HUES64 (cell line): Measurements from ENCODE around the gene HOXC10.
A peak's percentile ranks its signal among the peaks of the same experiment; 100 is the strongest.

Source experiments
- H3K27ac ChIP-seq: 2 replicates; pipeline ENCODE4 v1.7.0; 2013; ENCODE audit warnings: low read depth, low read length, inconsistent platforms
- H3K27me3 ChIP-seq: 2 replicates; pipeline ENCODE4 v1.6.1; 2013; ENCODE audit warnings: mild to moderate bottlenecking, low read length; ENCODE audit not compliant: insufficient read depth
- H3K36me3 ChIP-seq: 2 replicates; pipeline ENCODE4 v1.6.1; 2013; ENCODE audit warnings: mild to moderate bottlenecking, low read length; ENCODE audit not compliant: insufficient read depth
- H3K4me1 ChIP-seq: 2 replicates; pipeline ENCODE4 v1.6.1; 2013; ENCODE audit warnings: mild to moderate bottlenecking, low read length, moderate library complexity; ENCODE audit not compliant: insufficient read depth
- H3K4me3 ChIP-seq: 2 replicates; pipeline ENCODE4 v1.5.1; 2013; ENCODE audit warnings: mild to moderate bottlenecking, low read length, moderate library complexity
- H3K9ac ChIP-seq: 2 replicates; pipeline ENCODE4 v1.6.1; 2013; ENCODE audit warnings: mild to moderate bottlenecking, low read depth, low read length
- H3K9me3 ChIP-seq: 2 replicates; pipeline ENCODE4 v1.6.1; 2013; ENCODE audit warnings: low read depth, low read length; ENCODE audit not compliant: insufficient read depth
- WGBS: fragments of 150-250, 120-280 bp; methylation state at CpG from one replicate; pipeline ENCODE4 v1.1.7; 2013; ENCODE audit warnings: missing lambda C conversion rate; 5-methylcytosine and 5-hydroxymethylcytosine counted together

Gene HOXC10

DNA sequence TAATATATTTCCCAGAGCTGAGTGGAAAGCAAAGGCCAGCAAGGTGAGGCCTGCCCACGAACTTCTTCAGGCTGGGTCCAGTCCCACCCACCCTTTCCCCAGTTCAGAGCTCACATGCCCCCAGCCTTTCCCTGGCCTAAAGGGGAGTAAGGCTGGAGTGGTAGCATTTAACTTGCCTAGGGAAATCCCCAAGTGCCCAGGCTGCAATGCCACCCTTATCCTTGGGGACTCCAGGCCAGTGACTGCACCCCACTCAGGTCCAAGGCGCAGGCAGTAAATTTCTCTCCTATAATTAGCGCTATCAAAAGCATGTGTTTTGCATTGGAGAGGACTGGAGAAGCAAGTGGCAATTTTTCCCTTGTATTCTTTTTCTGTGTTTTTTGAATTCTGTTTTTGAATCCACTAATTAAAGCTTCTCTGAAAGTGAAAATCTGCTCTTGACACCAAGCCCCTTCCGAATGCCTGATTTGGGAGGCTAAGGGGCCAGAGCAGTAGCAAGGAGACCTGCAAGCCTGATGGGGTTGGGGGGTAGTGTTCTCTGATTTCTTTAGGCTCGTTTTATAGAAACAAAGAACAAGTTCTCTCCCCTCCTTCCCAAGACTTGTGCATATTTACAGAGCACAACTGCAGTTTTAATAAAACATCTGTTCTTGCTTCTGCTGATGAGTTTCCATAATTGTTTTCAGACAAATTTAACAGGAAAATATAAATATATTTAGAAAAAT, 39.8 kb downstream of the HOXC10 start:
- peaks cover 100% of the 10 kb centered on the region for H3K27me3 ChIP-seq
- H3K27ac ChIP-seq: no peak overlapping the region
- no peaks in the 10 kb centered on the region for H3K9me3 ChIP-seq
- H3K36me3 ChIP-seq: no peaks in the 10 kb centered on the region
- H3K4me1 ChIP-seq: peaks cover 6% of the 10 kb centered on the region; the same call in 1 of the 2 replicates
- H3K4me3 ChIP-seq: no peak overlapping the region
- no peak overlapping the region for H3K9ac ChIP-seq
- WGBS: 23% methylated on average over 5 of the region's 5 CpGs

DNA sequence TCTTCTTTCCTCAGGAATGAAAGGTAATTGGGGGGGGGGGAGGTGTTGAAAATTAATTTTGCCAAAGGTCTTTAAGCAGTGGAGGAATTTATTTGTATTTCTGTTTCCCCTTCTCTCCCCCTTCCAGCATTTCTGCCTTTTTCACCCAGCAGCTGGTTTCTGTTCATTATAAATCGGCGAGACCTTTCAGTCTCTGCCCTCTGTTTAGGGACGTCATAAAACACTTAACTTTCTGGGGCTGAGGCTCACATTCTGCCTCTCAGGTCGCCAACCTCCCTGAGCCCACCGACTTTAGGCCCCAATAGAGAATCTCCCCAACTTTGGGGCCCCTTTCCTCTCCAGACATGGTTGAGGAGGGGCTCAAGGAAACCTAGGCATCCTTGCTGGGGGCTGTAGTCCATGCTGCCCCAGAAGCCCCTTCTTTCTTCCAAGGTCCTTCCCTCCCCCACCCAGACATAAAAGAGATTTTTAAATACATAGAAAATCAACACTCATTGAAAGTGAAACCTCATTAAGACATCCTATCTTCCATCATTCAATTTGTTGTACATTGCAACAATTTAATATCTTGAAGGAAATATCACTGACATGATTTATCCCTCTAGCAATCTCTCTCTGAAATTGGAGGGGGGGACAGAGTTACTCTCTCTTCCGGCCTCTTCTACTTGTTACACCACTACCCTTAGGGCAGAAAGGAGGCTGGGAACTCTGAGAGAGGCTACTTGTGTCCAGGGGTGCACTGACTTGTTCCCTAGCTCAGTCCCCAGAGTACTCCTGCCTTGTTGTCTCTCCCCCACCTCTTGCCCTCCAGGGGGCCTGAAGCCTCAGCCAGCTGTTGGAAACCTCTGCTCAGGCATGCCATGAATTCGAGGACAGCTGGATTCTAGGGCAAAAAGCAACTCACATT, 40.8 kb downstream of the HOXC10 start:
- no peak overlapping the region for H3K9ac ChIP-seq
- WGBS: 16% methylated on average over 7 of the region's 7 CpGs
- no peak overlapping the region for H3K4me3 ChIP-seq
- no peaks in the 10 kb centered on the region for H3K9me3 ChIP-seq
- H3K27me3 ChIP-seq: peaks cover 100% of the 10 kb centered on the region
- no peak overlapping the region for H3K27ac ChIP-seq
- no peaks in the 10 kb centered on the region for H3K36me3 ChIP-seq
- H3K4me1 ChIP-seq: peaks cover 3% of the 10 kb centered on the region; the same call in 1 of the 2 replicates

DNA sequence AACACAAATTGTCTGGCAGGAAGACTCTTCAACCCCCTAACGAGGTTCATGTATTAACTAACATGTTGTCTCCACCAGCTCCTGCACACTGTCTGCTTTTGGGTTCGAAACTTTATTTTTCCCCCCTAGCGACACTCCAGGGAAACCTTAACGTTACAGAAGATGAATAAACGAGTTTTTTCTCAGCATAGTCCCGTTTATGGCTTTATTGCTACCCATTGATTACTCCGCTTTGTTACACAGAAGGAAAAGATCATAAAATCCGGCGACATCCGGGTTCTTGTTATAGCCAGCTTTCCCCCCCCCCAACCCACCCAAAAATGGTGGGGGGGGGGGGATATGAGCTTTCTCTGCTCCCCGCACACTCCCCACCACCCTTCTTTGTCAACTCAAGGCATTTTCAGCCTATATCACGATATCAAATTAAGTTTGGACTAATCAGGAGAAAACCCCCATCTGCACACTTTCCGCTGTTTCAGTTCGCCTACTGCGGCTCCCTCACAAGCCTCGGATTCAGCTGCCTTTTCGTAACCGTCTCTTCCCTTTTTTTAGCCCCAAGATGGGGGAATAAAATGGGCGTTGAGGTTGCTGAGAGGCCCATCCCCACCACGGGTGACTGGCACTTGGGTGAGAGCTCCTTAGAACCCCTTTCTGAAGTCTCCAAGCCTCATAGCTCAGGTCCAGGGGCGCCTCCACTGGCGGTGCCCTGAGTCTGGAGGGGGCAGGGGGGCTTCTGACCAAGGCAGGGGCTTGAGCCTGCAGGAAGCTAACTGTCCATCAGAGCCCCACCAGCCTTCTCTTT, 41.9 kb downstream of the HOXC10 start:
- Histone ChIP-seq H3K4me1 (peaks cover 3% of the 10 kb centered on the region; the same call in 1 of the 2 replicates), H3K9me3 (no peaks in the 10 kb centered on the region), H3K27me3 (peaks cover 100% of the 10 kb centered on the region), H3K36me3 (no peaks in the 10 kb centered on the region), H3K27ac (no peak overlapping the region), H3K9ac (no peak overlapping the region), H3K4me3 (no peak overlapping the region)
- 12% methylated on average over 19 of the region's 22 CpGs for WGBS

DNA sequence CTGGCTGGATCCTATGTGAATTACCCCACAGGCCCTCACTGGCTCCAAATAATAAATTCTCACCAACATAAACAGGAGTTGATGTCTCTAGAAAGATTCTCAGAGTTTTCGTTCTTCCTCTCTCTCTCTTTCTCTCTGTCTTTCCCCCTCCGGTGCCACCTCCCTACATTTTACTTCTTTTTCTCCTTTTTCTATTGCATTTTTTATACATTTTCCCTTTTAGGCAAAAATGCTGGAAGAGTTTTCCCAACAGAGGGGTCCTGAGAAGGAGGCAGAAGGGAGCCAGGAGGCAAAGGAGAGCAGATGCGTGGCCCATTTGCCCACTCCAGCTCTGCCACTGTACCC, 42.5 kb downstream of the HOXC10 start:
- Histone ChIP-seq H3K4me3 (no peak overlapping the region), H3K27ac (no peak overlapping the region), H3K27me3 (peaks cover 100% of the 10 kb centered on the region), H3K9ac (no peak overlapping the region), H3K36me3 (no peaks in the 10 kb centered on the region), H3K4me1 (peaks cover 3% of the 10 kb centered on the region; the same call in 1 of the 2 replicates), H3K9me3 (no peaks in the 10 kb centered on the region)
- WGBS: 37% methylated on average over 3 of the region's 3 CpGs

DNA sequence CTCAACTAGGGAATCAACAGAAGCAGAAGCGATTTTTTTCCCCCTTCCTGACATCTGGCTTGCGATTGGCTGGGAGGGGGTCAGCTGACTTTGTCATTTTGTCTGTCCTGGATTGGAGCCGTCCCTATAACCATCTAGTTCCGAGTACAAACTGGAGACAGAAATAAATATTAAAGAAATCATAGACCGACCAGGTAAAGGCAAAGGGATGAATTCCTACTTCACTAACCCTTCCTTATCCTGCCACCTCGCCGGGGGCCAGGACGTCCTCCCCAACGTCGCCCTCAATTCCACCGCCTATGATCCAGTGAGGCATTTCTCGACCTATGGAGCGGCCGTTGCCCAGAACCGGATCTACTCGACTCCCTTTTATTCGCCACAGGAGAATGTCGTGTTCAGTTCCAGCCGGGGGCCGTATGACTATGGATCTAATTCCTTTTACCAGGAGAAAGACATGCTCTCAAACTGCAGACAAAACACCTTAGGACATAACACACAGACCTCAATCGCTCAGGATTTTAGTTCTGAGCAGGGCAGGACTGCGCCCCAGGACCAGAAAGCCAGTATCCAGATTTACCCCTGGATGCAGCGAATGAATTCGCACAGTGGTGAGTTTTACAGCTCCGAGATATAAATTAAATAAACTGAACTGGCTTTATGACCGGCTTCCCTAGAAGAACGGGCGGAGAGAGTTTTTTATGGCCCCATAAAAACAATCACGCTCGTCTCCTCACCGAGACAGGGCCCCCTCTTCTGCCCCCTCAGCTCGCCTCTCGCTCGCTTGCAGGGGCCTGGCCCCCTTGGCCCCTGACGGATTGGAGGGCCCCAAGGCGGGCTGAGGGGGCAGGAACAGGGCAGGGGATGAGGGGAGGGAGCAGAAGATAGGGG, 43.6 kb downstream of the HOXC10 start, which contains the start of gene HOXC6:
Gene HOXC6 (plus strand): TSS at position 127 of the 888 bp plus-strand sequence. CDS start 82 bp downstream, at position 209.
- no peak within 1 kb of the TSS for H3K9ac ChIP-seq

DNA sequence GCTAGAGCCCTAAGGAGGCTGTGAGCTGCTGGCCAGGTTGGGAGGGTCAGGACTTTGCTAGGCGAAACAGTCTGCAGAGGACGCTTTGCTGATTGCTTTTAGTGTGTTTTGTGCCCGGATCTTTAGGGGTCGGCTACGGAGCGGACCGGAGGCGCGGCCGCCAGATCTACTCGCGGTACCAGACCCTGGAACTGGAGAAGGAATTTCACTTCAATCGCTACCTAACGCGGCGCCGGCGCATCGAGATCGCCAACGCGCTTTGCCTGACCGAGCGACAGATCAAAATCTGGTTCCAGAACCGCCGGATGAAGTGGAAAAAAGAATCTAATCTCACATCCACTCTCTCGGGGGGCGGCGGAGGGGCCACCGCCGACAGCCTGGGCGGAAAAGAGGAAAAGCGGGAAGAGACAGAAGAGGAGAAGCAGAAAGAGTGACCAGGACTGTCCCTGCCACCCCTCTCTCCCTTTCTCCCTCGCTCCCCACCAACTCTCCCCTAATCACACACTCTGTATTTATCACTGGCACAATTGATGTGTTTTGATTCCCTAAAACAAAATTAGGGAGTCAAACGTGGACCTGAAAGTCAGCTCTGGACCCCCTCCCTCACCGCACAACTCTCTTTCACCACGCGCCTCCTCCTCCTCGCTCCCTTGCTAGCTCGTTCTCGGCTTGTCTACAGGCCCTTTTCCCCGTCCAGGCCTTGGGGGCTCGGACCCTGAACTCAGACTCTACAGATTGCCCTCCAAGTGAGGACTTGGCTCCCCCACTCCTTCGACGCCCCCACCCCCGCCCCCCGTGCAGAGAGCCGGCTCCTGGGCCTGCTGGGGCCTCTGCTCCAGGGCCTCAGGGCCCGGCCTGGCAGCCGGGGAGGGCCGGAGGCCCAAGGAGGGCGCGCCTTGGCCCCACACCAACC, 44.8 kb downstream of the HOXC10 start:
- no peaks in the 10 kb centered on the region for H3K36me3 ChIP-seq
- 3% methylated on average over 53 of the region's 53 CpGs for WGBS
- H3K4me3 ChIP-seq: 0 out of 2 replicates have a peak overlapping the region, but pooled peaks have one; percentile 1
- no peaks in the 10 kb centered on the region for H3K4me1 ChIP-seq
- no peaks in the 10 kb centered on the region for H3K9me3 ChIP-seq
- no peak overlapping the region for H3K9ac ChIP-seq
- no peak overlapping the region for H3K27ac ChIP-seq
- peaks cover 100% of the 10 kb centered on the region for H3K27me3 ChIP-seq

More for the DNA sequence above, 43.6 kb downstream of the HOXC10 start, which contains the start of gene HOXC6:
- H3K9me3 ChIP-seq: no peaks in the 10 kb centered on the region
- H3K27ac ChIP-seq: no peak within 1 kb of the TSS
- H3K4me3 ChIP-seq: no peak within 1 kb of the TSS
- peaks cover 100% of the 10 kb centered on the region for H3K27me3 ChIP-seq
- no peaks in the 10 kb centered on the region for H3K36me3 ChIP-seq
- 8% methylated on average over 34 of the region's 36 CpGs for WGBS
- peaks cover under 1% of the 10 kb centered on the region; the same call in 1 of the 2 replicates for H3K4me1 ChIP-seq

DNA sequence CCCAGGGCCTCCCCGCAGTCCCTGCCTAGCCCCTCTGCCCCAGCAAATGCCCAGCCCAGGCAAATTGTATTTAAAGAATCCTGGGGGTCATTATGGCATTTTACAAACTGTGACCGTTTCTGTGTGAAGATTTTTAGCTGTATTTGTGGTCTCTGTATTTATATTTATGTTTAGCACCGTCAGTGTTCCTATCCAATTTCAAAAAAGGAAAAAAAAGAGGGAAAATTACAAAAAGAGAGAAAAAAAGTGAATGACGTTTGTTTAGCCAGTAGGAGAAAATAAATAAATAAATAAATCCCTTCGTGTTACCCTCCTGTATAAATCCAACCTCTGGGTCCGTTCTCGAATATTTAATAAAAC, 45.5 kb downstream of the HOXC10 start:
- no peak overlapping the region for H3K27ac ChIP-seq
- no peak overlapping the region for H3K4me3 ChIP-seq
- 12% methylated on average over 4 of the region's 7 CpGs for WGBS
- H3K27me3 ChIP-seq: peaks cover 100% of the 10 kb centered on the region
- H3K36me3 ChIP-seq: no peaks in the 10 kb centered on the region
- H3K4me1 ChIP-seq: no peaks in the 10 kb centered on the region
- no peaks in the 10 kb centered on the region for H3K9me3 ChIP-seq
- no peak overlapping the region for H3K9ac ChIP-seq

DNA sequence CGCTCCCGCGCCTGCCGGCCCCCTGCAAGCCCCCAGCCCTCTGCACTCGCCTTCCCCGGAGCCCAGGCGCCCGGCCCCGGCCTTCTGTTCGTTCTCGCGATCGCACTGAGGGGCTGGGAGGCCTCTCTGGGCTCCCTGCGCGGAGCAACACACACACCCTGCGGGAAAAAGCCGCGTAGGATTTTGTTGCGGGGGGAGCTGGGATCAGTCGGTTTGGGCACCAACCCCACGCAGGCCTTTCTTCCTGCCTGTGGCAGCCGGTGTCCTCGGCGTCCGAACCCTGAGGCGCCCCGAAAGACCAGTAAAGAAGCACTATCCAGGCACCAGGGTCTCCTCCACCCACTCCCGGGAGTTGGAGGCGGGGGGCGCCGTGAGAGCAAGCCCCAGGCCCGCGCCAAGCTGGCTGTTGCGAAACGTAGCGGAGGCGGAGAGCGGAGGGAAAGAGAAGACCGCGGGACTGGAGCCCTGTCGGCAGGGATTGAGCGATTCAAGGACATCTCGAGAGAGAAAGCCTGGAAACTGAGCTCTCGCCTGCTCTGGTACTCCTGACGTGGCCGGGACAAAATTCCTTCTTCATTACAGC, 46.0 kb downstream of the HOXC10 start:
- WGBS: 3% methylated on average over 46 of the region's 46 CpGs
- Histone ChIP-seq H3K4me1 (no peaks in the 10 kb centered on the region), H3K9ac (no peak overlapping the region), H3K27me3 (peaks cover 100% of the 10 kb centered on the region), H3K27ac (no peak overlapping the region), H3K36me3 (no peaks in the 10 kb centered on the region), H3K4me3 (no peak overlapping the region), H3K9me3 (no peaks in the 10 kb centered on the region)

DNA sequence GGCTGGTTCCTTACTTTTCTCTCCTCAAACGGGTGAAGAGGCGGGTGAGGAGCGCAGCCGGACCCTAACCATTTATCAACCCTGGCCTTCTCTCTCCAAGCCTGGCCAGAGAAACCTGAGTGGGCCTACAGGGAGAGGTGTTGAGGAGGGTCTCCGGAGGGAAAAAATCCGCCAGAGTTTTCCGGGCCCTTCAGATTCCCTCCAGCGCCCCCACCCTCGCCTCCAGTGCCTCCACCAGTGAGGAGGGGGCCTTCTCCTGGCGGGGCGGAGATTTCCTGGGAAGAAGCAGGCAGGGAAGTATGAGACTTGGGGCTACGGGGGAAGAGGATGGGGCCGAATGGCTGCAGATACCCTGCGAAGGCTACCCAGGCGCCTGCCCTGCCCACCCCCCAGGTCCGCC, 46.5 kb downstream of the HOXC10 start:
- Histone ChIP-seq H3K9me3 (no peaks in the 10 kb centered on the region), H3K9ac (no peak overlapping the region), H3K4me1 (no peaks in the 10 kb centered on the region), H3K27me3 (peaks cover 100% of the 10 kb centered on the region), H3K4me3 (no peak overlapping the region), H3K36me3 (no peaks in the 10 kb centered on the region), H3K27ac (no peak overlapping the region)
- WGBS: 12% methylated on average over 15 of the region's 16 CpGs
